ENCODE data around the gene ANKRD12. TPM values are rescaled to one million over a fixed set of nuclear protein-coding genes. Genes with fewer than 3 reads are reported as not detected.

ANKRD12 gene
- total RNA-seq, 2 donors from 2014 or later = 22.3 to 32.3 TPM

- DNase-seq (ENCODE audit: low spot score) = no peak
- Histone ChIP-seq H3K36me3 (peaks cover 13% of the 10 kb centered on the region), H3K27ac (no peak overlapping the region), H3K27me3 (no peaks in the 10 kb centered on the region), H3K9me3 (peaks cover 0 to 22% of the 10 kb centered on the region in 2 donors), H3K4me3 (no peak overlapping the region), H3K4me1 (no peaks in the 10 kb centered on the region)
- no peak for TF ChIP-seq CTCF (IDR thresholded peaks at IDR 0.05)
Observed at GRCh38 chr18:9231852-9232486, 95.4 kb downstream of the ANKRD12 start.

GRCh38 chr18:9232977-9233376, 96.4 kb downstream of the ANKRD12 start:
- no peak for TF ChIP-seq CTCF (IDR thresholded peaks at IDR 0.05)
- DNase-seq (ENCODE audit: low spot score) = no peak
- Histone ChIP-seq H3K4me3 (no peak overlapping the region), H3K9me3 (peaks cover 0 to 22% of the 10 kb centered on the region in 2 donors), H3K36me3 (peaks cover 13% of the 10 kb centered on the region), H3K27ac (no peak overlapping the region), H3K27me3 (no peaks in the 10 kb centered on the region), H3K4me1 (no peaks in the 10 kb centered on the region)

GRCh38 chr18:9233771-9234440, 97.3 kb downstream of the ANKRD12 start:
- Histone ChIP-seq H3K27ac (no peak overlapping the region), H3K9me3 (peaks cover 0 to 22% of the 10 kb centered on the region in 2 donors), H3K36me3 (peaks cover 13% of the 10 kb centered on the region), H3K27me3 (no peaks in the 10 kb centered on the region), H3K4me3 (no peak overlapping the region), H3K4me1 (no peaks in the 10 kb centered on the region)
- DNase-seq (ENCODE audit: low spot score) = no peak
- no peak for TF ChIP-seq CTCF (IDR thresholded peaks at IDR 0.05)

GRCh38 chr18:9234528-9234927, 97.9 kb downstream of the ANKRD12 start:
- H3K9me3 ChIP-seq = peaks cover 0 to 22% of the 10 kb centered on the region in 2 donors
- DNase-seq (ENCODE audit: low spot score) = no peak
- no peaks in the 10 kb centered on the region for H3K4me1 ChIP-seq
- H3K27me3 ChIP-seq = no peaks in the 10 kb centered on the region
- peaks cover 13% of the 10 kb centered on the region for H3K36me3 ChIP-seq
- TF ChIP-seq CTCF (IDR thresholded peaks at IDR 0.05) = no peak
- no peak overlapping the region for H3K4me3 ChIP-seq
- no peak overlapping the region for H3K27ac ChIP-seq

GRCh38 chr18:9237981-9238380, 101.4 kb downstream of the ANKRD12 start:
- H3K4me1 ChIP-seq = no peaks in the 10 kb centered on the region
- H3K4me3 ChIP-seq = no peak overlapping the region
- no peaks in the 10 kb centered on the region for H3K27me3 ChIP-seq
- no peak for DNase-seq (ENCODE audit: low spot score)
- TF ChIP-seq CTCF (IDR thresholded peaks at IDR 0.05) = no peak
- no peak overlapping the region for H3K27ac ChIP-seq
- peaks cover 0 to 3% of the 10 kb centered on the region in 2 donors for H3K9me3 ChIP-seq
- H3K36me3 ChIP-seq = peaks cover 20% of the 10 kb centered on the region

Data from right atrium auricular region (tissue), 2 donors.